ENCODE measurements around the gene STXBP5L.

DNA sequence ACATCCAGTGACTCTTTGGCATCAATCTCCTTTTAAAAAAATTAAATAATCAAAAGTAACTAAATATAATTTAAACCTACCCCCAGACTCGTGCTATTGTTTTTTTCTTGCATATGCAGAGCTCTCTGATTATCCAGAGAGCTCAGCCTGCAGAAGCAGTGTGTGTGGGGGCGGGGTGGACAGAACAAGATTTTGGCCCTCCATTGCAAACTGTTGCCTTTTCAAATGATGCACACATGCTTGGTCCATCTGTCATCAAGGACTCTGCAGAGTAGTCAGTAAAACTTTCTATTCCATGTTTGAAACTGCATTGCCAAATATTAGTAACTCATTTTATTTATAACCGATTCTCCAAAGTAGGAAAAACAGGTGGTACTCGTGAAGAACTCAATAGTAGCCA, 28.6 kb upstream of the STXBP5L start:
- TF ChIP-seq EZH2phosphoT487 (IDR thresholded peaks at IDR 0.05; ENCODE audit: borderline replicate concordance): no peak
- TF ChIP-seq, protein P1, sequence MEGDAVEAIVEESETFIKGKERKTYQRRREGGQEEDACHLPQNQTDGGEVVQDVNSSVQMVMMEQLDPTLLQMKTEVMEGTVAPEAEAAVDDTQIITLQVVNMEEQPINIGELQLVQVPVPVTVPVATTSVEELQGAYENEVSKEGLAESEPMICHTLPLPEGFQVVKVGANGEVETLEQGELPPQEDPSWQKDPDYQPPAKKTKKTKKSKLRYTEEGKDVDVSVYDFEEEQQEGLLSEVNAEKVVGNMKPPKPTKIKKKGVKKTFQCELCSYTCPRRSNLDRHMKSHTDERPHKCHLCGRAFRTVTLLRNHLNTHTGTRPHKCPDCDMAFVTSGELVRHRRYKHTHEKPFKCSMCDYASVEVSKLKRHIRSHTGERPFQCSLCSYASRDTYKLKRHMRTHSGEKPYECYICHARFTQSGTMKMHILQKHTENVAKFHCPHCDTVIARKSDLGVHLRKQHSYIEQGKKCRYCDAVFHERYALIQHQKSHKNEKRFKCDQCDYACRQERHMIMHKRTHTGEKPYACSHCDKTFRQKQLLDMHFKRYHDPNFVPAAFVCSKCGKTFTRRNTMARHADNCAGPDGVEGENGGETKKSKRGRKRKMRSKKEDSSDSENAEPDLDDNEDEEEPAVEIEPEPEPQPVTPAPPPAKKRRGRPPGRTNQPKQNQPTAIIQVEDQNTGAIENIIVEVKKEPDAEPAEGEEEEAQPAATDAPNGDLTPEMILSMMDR (conservative IDR thresholded peaks at IDR 0.05; ENCODE audit: low read length): no peak
